H9 (cell line): Measurements from ENCODE around the gene PRMT5. TPM values are rescaled to one million over a fixed set of nuclear protein-coding genes. Genes with fewer than 3 reads are reported as not detected.

Experiments used
- DNase-seq: peaks from one replicate; pipeline ENCODE4 v3.0.0-alpha.2; 2017
- H2AFZ ChIP-seq: one replicate; pipeline ENCODE4 v1.6.1; 2013; ENCODE audit warnings: mild to moderate bottlenecking, low read length, control low read depth, moderate library complexity
- H2AK5ac ChIP-seq: 2 replicates; pipeline ENCODE4 v1.6.1; 2013; ENCODE audit warnings: low read length, control low read depth, mixed read lengths; ENCODE audit not compliant: insufficient read length
- H2BK120ac ChIP-seq: one replicate; pipeline ENCODE4 v1.6.1; 2013; ENCODE audit warnings: low read depth, mild to moderate bottlenecking, low read length, control low read depth, inconsistent platforms; ENCODE audit not compliant: poor library complexity, severe bottlenecking
- H2BK12ac ChIP-seq: 2 replicates; pipeline ENCODE4 v1.6.1; 2013; ENCODE audit warnings: low read length, control low read depth, mixed read lengths, low read depth; ENCODE audit not compliant: insufficient read length
- H2BK15ac ChIP-seq: 2 replicates; pipeline ENCODE4 v1.6.1; 2013; ENCODE audit warnings: low read depth, low read length, control low read depth
- H2BK20ac ChIP-seq: one replicate; pipeline ENCODE4 v1.6.1; 2013; ENCODE audit warnings: low read depth, mild to moderate bottlenecking, low read length, control low read depth, inconsistent platforms; ENCODE audit not compliant: poor library complexity, severe bottlenecking
- H2BK5ac ChIP-seq: 2 replicates; pipeline ENCODE4 v1.6.1; 2013; ENCODE audit warnings: low read length, control low read depth, mixed read lengths; ENCODE audit not compliant: insufficient read length
- H3K14ac ChIP-seq: 2 replicates; pipeline ENCODE4 v1.6.1; 2013; ENCODE audit warnings: low read length, control low read depth; ENCODE audit not compliant: insufficient read depth
- H3K18ac ChIP-seq: 2 replicates; pipeline ENCODE4 v1.6.1; 2013; ENCODE audit warnings: low read depth, mild to moderate bottlenecking, mixed read lengths, low read length, control low read depth; ENCODE audit not compliant: insufficient read length
- H3K23ac ChIP-seq: 2 replicates; pipeline ENCODE4 v1.6.1; 2013; ENCODE audit warnings: low read length, control low read depth, mixed read lengths, low read depth; ENCODE audit not compliant: insufficient read length
- H3K23me2 ChIP-seq: 2 replicates; pipeline ENCODE4 v1.6.1; 2013; ENCODE audit warnings: low read depth, mild to moderate bottlenecking, mixed read lengths, low read length, control low read depth; ENCODE audit not compliant: insufficient read length, poor library complexity, severe bottlenecking
- H3K27ac ChIP-seq: 2 replicates; pipeline ENCODE4 v1.5.1; 2013; ENCODE audit warnings: low read length, control low read depth, mixed read lengths, low read depth; ENCODE audit not compliant: insufficient read length
- H3K27me3 ChIP-seq: 2 replicates; pipeline ENCODE4 v1.6.1; 2013; ENCODE audit warnings: low read length, control low read depth, inconsistent platforms; ENCODE audit not compliant: insufficient read depth
- H3K4ac ChIP-seq: 2 replicates; pipeline ENCODE4 v1.6.1; 2013; ENCODE audit warnings: low read depth, mild to moderate bottlenecking, control low read depth, inconsistent platforms, low read length, moderate library complexity
- H3K4me1 ChIP-seq: 2 replicates; pipeline ENCODE4 v1.6.1; 2013; ENCODE audit warnings: low read length, control low read depth, inconsistent platforms; ENCODE audit not compliant: insufficient read depth
- H3K4me2 ChIP-seq: 2 replicates; pipeline ENCODE4 v1.6.1; 2013; ENCODE audit warnings: low read length, control low read depth, mixed read lengths; ENCODE audit not compliant: insufficient read length, insufficient read depth
- H3K56ac ChIP-seq: 2 replicates; pipeline ENCODE4 v1.6.1; 2013; ENCODE audit warnings: low read depth, mild to moderate bottlenecking, mixed read lengths, low read length, control low read depth; ENCODE audit not compliant: insufficient read length
- H3K79me1 ChIP-seq: 2 replicates; pipeline ENCODE4 v1.6.1; 2013; ENCODE audit warnings: low read depth, mild to moderate bottlenecking, moderate library complexity, low read length, control low read depth, inconsistent platforms; ENCODE audit not compliant: insufficient read depth, poor library complexity, severe bottlenecking
- H3K79me2 ChIP-seq: 2 replicates; pipeline ENCODE4 v1.6.1; 2013; ENCODE audit warnings: low read length, control low read depth, inconsistent platforms; ENCODE audit not compliant: insufficient read depth
- H3K9ac ChIP-seq: 2 replicates; pipeline ENCODE4 v1.6.1; 2013; ENCODE audit warnings: low read length, control low read depth, mixed read lengths; ENCODE audit not compliant: insufficient read length; ENCODE audit errors: extremely low read depth
- H3K9me3 ChIP-seq: one replicate; pipeline ENCODE4 v1.6.1; 2013; ENCODE audit warnings: low read depth, low read length, inconsistent platforms; ENCODE audit not compliant: control insufficient read depth
- H3T11ph ChIP-seq: one replicate; pipeline ENCODE4 v1.6.1; 2013; ENCODE audit warnings: mild to moderate bottlenecking, low read length, control low read depth, inconsistent platforms
- H4K20me1 ChIP-seq: one replicate; pipeline ENCODE4 v1.6.1; 2013; ENCODE audit not compliant: control insufficient read depth, insufficient read length, insufficient read depth
- H4K5ac ChIP-seq: 2 replicates; pipeline ENCODE4 v1.6.1; 2013; ENCODE audit warnings: low read depth, mild to moderate bottlenecking, mixed read lengths, low read length, control low read depth; ENCODE audit not compliant: insufficient read length
- H4K8ac ChIP-seq: replicated peaks from 2 replicates; pipeline ENCODE4 v1.6.1; 2013; ENCODE audit warnings: low read length, control low read depth, mixed read lengths, low read depth; ENCODE audit not compliant: insufficient read length
- H4K91ac ChIP-seq: 2 replicates; pipeline ENCODE4 v1.6.1; 2013; ENCODE audit warnings: low read depth, mild to moderate bottlenecking, moderate library complexity, mixed read lengths, low read length, control low read depth; ENCODE audit not compliant: insufficient read length
- H3K27ac Mint-ChIP-seq, 3 experiments: 2 replicates in 2 of 3; 3 replicates in 1 of 3; pipeline ENCODE4 v1.8.0; 2020 to 2021; ENCODE audit warnings: mixed read lengths in 3 of 3, mild to moderate bottlenecking in 1 of 3, moderate library complexity in 1 of 3
- H3K27me3 Mint-ChIP-seq: 2 replicates; pipeline ENCODE4 v1.8.0; 2021; ENCODE audit warnings: low read depth, mild to moderate bottlenecking, moderate library complexity, mixed read lengths
- H3K36me3 Mint-ChIP-seq, 3 experiments: 2 replicates in 2 of 3; 3 replicates in 1 of 3; pipeline ENCODE4 v1.8.0; 2020 to 2021; ENCODE audit warnings: low read depth in 3 of 3, mixed read lengths in 3 of 3; ENCODE audit not compliant: insufficient read depth in 1 of 3
- H3K4me1 Mint-ChIP-seq, 2 experiments: 2 replicates each; pipeline ENCODE4 v1.8.0; 2020; ENCODE audit warnings: mixed read lengths in 2 of 2
- H3K4me3 Mint-ChIP-seq, 2 experiments: 2 replicates in 1 of 2; 3 replicates in 1 of 2; pipeline ENCODE4 v1.8.0; 2020 to 2021; ENCODE audit warnings: mild to moderate bottlenecking in 2 of 2, mixed read lengths in 2 of 2, moderate library complexity in 1 of 2
- H3K9me3 Mint-ChIP-seq, 2 experiments: 2 replicates in 1 of 2; 3 replicates in 1 of 2; pipeline ENCODE4 v1.8.0; 2020; ENCODE audit warnings: mild to moderate bottlenecking in 2 of 2, mixed read lengths in 2 of 2, moderate library complexity in 1 of 2
- CTCF ChIP-seq: fragments of 200-600 bp; sonication (generic); conservative IDR thresholded peaks from 3 replicates; pipeline ENCODE4 v1.8.0; 2021; ENCODE audit warnings: antibody characterized with exemption, mild to moderate bottlenecking
- WGBS: extraction: QIAGEN DNeasy Blood & Tissue Kit; methylation state at CpG from one replicate; pipeline ENCODE4 v1.1.7; 2013; ENCODE audit warnings: missing lambda C conversion rate, low lambda C conversion rate, mixed read lengths; ENCODE audit not compliant: insufficient read length; ENCODE audit errors: extremely low coverage; 5-methylcytosine and 5-hydroxymethylcytosine counted together
- total RNA-seq: library from RNA; stranded (reverse); gene quantifications from 2 replicates; pipeline ENCODE4 v1.2.1, GENCODE V29; 2021

Gene PRMT5
- total RNA-seq, 1 experiment from 2014 or later = 141 TPM

- Histone ChIP-seq H3K27me3 (no peaks in the 10 kb centered on the region), H4K91ac (no peak overlapping the region), H4K20me1 (no peaks in the 10 kb centered on the region), H3K56ac (no peak overlapping the region), H4K8ac (no peak overlapping the region), H2BK20ac (no peak overlapping the region), H3K4me1 (peaks cover 4% of the 10 kb centered on the region; the same call in 1 of the 2 replicates), H2BK5ac (no peak overlapping the region), H4K5ac (no peak overlapping the region), H3K18ac (no peak overlapping the region), H3K27ac (no peak overlapping the region), H3K14ac (no peak overlapping the region), H3K79me2 (no peaks in the 10 kb centered on the region), H2BK120ac (no peak overlapping the region), H3K9ac (no peak overlapping the region), H3K4me2 (no peak overlapping the region), H3K9me3 (no peaks in the 10 kb centered on the region), H2AK5ac (no peak overlapping the region), H2BK12ac (no peak overlapping the region), H3K79me1 (no peaks in the 10 kb centered on the region), H2BK15ac (no peak overlapping the region), H3K23ac (no peak overlapping the region), H3K23me2 (no peaks in the 10 kb centered on the region), H3K4ac (no peak overlapping the region), H2AFZ (no peak overlapping the region), H3T11ph (no peak overlapping the region)
- no peak for DNase-seq
- peaks cover 7 to 9% of the 10 kb centered on the region in 2 experiments for H3K4me1 Mint-ChIP-seq
- no peaks in the 10 kb centered on the region for H3K9me3 Mint-ChIP-seq
- no peak overlapping the region for H3K27ac Mint-ChIP-seq
- no peak for TF ChIP-seq CTCF
- H3K4me3 Mint-ChIP-seq = no peak overlapping the region; a peak in 2 of 5 replicates
- no peaks in the 10 kb centered on the region; the same call in 1 of the 2 replicates for H3K27me3 Mint-ChIP-seq
- H3K36me3 Mint-ChIP-seq = peaks cover 0 to 17% (median 5%) of the 10 kb centered on the region in 3 experiments
- no CpG with 5 or more reads among the region's 20 CpGs for WGBS
Measured at GRCh38 chr14:22875748-22876319, 53.3 kb downstream of the PRMT5 start.
